PC-9 (cell line): ENCODE measurements around the gene ITIH2.

Source experiments
- EZH2 ChIP-seq: fragments of 200-600 bp; sonication (generic); IDR thresholded peaks from 2 replicates; pipeline ENCODE4 v1.8.0; 2017; ENCODE audit warnings: antibody characterized with exemption, low read depth
- TF ChIP-seq, protein P1 (sequence below): fragments of 200-600 bp; sonication (generic); conservative IDR thresholded peaks from 2 replicates; pipeline ENCODE4 v1.6.1; 2017; ENCODE audit warnings: mixed run types, antibody characterized with exemption, mild to moderate bottlenecking, moderate library complexity

DNA sequence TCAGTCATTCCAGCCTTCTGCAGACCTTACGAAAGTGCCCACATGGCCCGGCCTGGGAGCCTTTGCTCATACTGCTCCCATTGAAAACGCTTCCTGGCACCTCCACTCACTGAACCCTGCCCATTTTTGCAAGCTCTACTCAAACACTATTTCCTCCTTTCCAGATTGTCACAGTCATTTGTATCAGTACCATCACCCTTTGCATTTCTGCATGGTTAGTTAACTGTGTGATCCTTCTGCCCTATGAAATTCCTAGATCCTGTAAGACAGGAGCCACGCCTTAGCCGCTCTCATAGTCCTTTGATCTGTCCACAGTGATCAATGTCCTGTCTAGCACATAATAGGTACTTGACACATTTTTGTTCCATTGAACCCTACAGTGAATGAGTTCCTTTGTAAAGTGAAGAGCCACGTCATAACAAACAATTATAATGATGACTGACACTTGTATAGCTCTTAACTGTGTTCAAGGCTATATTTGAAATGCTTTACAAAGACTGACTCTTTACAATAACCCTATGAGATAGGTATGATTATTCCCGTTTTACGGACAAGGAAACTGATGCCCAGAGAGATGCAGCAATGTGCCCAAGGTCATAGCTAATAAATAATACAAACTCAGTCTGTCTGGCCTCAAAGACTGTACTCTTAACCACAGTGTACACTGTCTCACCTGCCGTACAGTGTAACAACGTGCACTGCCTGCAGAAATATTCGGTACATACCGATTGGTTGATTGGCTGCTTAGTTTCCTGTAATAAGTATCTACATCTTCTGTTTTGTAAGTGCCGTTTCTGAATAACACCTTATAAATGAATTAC lies 16.6 kb upstream of the ITIH2 start:
- TF ChIP-seq, protein P1, sequence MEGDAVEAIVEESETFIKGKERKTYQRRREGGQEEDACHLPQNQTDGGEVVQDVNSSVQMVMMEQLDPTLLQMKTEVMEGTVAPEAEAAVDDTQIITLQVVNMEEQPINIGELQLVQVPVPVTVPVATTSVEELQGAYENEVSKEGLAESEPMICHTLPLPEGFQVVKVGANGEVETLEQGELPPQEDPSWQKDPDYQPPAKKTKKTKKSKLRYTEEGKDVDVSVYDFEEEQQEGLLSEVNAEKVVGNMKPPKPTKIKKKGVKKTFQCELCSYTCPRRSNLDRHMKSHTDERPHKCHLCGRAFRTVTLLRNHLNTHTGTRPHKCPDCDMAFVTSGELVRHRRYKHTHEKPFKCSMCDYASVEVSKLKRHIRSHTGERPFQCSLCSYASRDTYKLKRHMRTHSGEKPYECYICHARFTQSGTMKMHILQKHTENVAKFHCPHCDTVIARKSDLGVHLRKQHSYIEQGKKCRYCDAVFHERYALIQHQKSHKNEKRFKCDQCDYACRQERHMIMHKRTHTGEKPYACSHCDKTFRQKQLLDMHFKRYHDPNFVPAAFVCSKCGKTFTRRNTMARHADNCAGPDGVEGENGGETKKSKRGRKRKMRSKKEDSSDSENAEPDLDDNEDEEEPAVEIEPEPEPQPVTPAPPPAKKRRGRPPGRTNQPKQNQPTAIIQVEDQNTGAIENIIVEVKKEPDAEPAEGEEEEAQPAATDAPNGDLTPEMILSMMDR: no peak
- TF ChIP-seq EZH2: no peak
